ENCODE measurements around the gene XAF1. TPM values are rescaled to one million over a fixed set of nuclear protein-coding genes. Genes with fewer than 3 reads are reported as not detected.
"Not testable (repeated sequence)": the region's sequence is repeated elsewhere in the genome, so short reads cannot be mapped to it uniquely, and the experiment has no call there.

Gene XAF1
- 1 to 10 TPM; 2.2 to 2.7 TPM for total RNA-seq

GRCh38 chr17:6755731-6756184 is at the start of gene XAF1:
Gene XAF1 (plus strand): TSS chr17:6756046. CDS start chr17:6756079, 33 bp downstream.
- CTCF ChIA-PET, result interaction anchor here (1.0 kb wide), 1 partner anchor 11 kb away, joined by 3 read pairs; no protein-coding TSS in a partner anchor
- POLR2A ChIA-PET, result no interaction called here

GRCh38 chr17:6706499-6706898 is 49.3 kb upstream of the XAF1 start:
- ChIA-PET POLR2A (no interaction called here), CTCF (no interaction called here)

- ChIA-PET POLR2A (no interaction called here), CTCF (no interaction called here)
Observed at GRCh38 chr17:6706996-6707395, 48.9 kb upstream of the XAF1 start.

GRCh38 chr17:6708357-6708961 is 47.4 kb upstream of the XAF1 start:
- POLR2A ChIA-PET, result no interaction called here

GRCh38 chr17:6710317-6710716 is 45.5 kb upstream of the XAF1 start:
- ChIA-PET CTCF (no interaction called here), POLR2A (no interaction called here)

More at GRCh38 chr17:6708357-6708961, 47.4 kb upstream of the XAF1 start:
- CTCF ChIA-PET, result no interaction called here

GRCh38 chr17:6711081-6711674 is 44.7 kb upstream of the XAF1 start:
- POLR2A ChIA-PET, result no interaction called here
- CTCF ChIA-PET, result no interaction called here

GRCh38 chr17:6711681-6712057 is 44.2 kb upstream of the XAF1 start:
- CTCF ChIA-PET, result no interaction called here
- POLR2A ChIA-PET, result no interaction called here

GRCh38 chr17:6712058-6712853 is 43.6 kb upstream of the XAF1 start:
- POLR2A ChIA-PET, result no interaction called here
- CTCF ChIA-PET, result interaction anchor here (0.6 kb wide), 1 partner anchor 984 kb away, joined by 4 read pairs; no protein-coding TSS in a partner anchor

- ChIA-PET POLR2A (no interaction called here), CTCF (interaction anchor here (0.6 kb wide), 1 partner anchor 984 kb away, joined by 4 read pairs; no protein-coding TSS in a partner anchor)
Observed at GRCh38 chr17:6712854-6713129, 43.1 kb upstream of the XAF1 start.

GRCh38 chr17:6713130-6713917 is 42.5 kb upstream of the XAF1 start, which contains the start of gene SLC13A5:
Gene SLC13A5 (minus strand): TSS chr17:6713369. CDS start chr17:6713333, 36 bp downstream.
- ChIA-PET CTCF (interaction anchor here (0.6 kb wide), 1 partner anchor 983 kb away, joined by 4 read pairs; no protein-coding TSS in a partner anchor), POLR2A (no interaction called here)

- ChIA-PET POLR2A (no interaction called here), CTCF (interaction anchor here (0.6 kb wide), 1 partner anchor 9 kb away, joined by 3 read pairs; no protein-coding TSS in a partner anchor)
Observed at GRCh38 chr17:6713918-6714271, 42.0 kb upstream of the XAF1 start.

- ChIA-PET POLR2A (no interaction called here), CTCF (interaction anchor here (0.6 kb wide), 1 partner anchor 10 kb away, joined by 3 read pairs; no protein-coding TSS in a partner anchor)
Observed at GRCh38 chr17:6714315-6714874, 41.5 kb upstream of the XAF1 start.

GRCh38 chr17:6716736-6717135 is 39.1 kb upstream of the XAF1 start:
- CTCF ChIA-PET, result interaction anchor here (0.7 kb wide), 2 partner anchors 40 to 559 kb away, joined by 3 to 5 read pairs; no protein-coding TSS in a partner anchor
- POLR2A ChIA-PET, result no interaction called here

GRCh38 chr17:6721744-6722143 is 34.1 kb upstream of the XAF1 start:
- CTCF ChIA-PET, result interaction anchor here (0.7 kb wide), 1 partner anchor 54 kb away, joined by 4 read pairs; the partner anchor contains the start of gene FBXO39
- POLR2A ChIA-PET, result no interaction called here

- CTCF ChIA-PET, result interaction anchor here (0.7 kb wide), 1 partner anchor 470 kb away, joined by 3 read pairs; no protein-coding TSS in a partner anchor
- POLR2A ChIA-PET, result no interaction called here
Observed at GRCh38 chr17:6724009-6724408, 31.8 kb upstream of the XAF1 start.

- POLR2A ChIA-PET, result no interaction called here
- CTCF ChIA-PET, result no interaction called here
Observed at GRCh38 chr17:6729531-6729930, 26.3 kb upstream of the XAF1 start.

GRCh38 chr17:6746665-6747064 is 9.2 kb upstream of the XAF1 start:
- POLR2A ChIA-PET, CTCF ChIA-PET: not testable (repeated sequence)

GRCh38 chr17:6748617-6749016 is 7.2 kb upstream of the XAF1 start:
- CTCF ChIA-PET, result no interaction called here
- POLR2A ChIA-PET, result no interaction called here

- CTCF ChIA-PET, result no interaction called here
- POLR2A ChIA-PET, result no interaction called here
Observed at GRCh38 chr17:6749519-6749918, 6.3 kb upstream of the XAF1 start.
